ENCODE data around the gene NSMCE1.

NSMCE1 gene

DNA sequence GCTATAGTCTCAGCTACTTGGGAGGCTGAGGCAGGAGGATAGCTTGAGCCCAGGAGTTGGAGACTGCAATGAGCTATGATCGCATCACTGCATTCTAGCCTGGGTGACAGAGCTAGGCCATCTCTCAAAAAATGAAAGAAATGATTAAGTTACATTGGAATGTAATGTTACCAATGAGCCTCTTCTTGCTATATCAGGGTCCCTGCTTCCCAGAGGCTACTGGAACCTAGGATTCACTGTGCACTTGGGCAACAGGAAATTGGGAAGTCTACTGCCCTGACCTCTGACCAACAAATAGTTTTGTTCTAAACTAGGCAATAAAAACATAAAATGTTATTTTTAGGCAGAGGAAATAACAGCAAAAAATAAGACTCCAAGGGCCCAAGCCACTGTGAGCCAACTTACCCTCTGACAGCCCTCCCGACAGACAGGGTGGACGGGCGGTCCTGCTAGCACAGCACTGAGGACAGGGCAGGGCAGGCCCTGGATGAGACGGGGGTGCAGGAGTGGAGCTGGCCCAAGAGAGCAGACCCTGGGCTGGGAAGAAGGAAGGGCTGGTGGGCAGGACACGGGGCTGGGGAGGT lies 27.5 kb downstream of the NSMCE1 start:
- no peak for FAIRE-seq

DNA sequence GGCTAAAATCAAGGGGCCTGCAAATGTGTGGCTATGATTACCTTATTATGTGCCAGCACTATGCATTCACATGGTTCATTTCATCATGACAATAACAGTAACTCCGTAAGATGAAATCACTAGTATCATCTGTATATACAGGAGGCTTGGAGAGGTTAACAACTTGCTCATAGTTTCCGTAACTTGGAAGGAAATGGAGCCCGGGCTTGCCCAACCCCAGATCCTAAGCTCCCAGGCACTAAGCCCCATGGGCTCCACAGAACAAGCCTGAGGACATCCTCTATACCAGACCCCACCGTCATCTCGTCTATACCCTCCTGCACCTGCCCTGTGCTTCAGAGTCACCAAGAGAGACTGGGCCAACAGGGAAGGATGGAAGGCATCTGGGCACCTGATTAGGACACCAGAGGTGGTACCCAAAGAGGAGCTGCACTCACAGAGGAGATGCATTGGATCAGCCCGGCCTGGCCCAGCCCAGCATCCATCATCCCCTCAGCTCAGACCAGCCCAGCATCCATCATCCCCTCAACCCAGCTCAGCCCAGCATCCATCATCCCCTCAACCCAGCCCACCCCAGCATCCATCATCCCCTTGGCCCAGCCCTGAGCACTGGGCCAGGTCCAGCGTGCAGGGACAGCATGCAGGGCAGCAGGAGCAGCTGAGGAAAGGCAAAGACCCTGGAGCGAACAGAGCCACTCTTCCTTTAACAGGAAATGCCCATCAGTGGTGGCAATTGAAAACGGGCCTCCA lies 28.5 kb downstream of the NSMCE1 start:
- FAIRE-seq, result no peak

DNA sequence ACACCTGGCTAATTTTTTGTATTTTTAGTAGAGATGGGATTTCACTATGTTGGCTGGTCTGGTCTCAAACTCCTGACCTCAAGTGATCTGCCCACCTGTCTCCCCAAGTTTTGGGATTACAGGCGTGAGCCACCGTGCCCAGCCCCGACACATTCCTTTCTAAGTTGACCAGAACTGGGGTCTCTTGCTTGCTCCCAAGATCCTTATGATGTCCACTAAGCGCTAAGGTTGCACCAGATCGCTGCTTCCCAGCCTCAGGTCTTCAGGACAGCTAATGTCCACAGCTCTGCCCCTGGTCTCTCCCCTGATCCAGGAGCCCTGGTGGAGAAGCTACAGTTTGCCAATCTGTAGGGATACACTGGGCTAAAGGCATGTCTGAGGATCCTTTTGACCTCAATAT lies 29.5 kb downstream of the NSMCE1 start:
- FAIRE-seq, result no peak

DNA sequence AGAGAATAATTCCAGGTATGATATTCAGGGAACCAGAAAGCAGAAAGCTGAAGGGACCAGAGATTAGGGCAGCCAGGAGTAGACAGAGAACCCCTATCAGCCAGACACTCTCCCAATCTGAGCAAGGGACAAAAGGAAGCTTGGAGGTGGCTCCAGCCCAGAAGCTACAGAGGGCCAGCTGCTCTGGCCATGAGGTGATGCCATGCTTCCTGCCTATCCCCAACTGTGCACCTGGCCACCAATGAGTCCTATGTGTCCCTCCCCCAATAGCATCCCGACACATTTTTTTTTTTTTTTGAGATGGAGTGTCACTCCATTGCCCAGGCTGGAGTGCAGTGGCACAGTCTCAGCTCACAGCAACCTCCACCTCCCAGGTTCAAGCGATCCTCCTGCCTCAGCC lies 30.0 kb downstream of the NSMCE1 start:
- FAIRE-seq, result no peak

DNA sequence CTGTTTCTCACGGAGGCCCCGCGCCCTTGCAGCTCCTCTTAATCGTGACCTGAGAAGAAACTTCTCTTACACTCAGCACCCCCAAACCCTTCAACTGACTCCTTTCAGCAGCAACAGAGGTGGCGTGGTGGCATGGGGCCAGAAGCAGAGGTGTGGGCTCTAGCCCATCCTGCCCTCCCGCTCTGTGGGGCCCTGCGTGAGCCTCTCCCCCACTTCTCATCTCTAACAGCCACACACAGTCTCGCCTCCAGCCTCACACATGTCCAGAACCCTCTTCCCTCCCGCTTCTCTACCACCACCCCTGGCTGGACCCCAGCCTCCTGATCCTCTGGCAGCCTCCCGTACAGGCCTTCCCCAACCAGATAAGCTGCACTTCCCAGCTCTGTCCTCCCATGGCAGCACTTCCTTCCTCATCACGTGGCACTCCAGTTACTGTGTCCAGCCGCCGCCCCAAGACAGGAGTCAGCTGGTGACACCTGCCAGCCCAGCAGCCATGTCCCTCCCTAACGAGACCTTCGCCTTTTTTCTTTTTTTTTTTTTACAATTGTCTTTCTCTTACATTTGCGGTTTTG lies 30.5 kb downstream of the NSMCE1 start:
- FAIRE-seq, result no peak

DNA sequence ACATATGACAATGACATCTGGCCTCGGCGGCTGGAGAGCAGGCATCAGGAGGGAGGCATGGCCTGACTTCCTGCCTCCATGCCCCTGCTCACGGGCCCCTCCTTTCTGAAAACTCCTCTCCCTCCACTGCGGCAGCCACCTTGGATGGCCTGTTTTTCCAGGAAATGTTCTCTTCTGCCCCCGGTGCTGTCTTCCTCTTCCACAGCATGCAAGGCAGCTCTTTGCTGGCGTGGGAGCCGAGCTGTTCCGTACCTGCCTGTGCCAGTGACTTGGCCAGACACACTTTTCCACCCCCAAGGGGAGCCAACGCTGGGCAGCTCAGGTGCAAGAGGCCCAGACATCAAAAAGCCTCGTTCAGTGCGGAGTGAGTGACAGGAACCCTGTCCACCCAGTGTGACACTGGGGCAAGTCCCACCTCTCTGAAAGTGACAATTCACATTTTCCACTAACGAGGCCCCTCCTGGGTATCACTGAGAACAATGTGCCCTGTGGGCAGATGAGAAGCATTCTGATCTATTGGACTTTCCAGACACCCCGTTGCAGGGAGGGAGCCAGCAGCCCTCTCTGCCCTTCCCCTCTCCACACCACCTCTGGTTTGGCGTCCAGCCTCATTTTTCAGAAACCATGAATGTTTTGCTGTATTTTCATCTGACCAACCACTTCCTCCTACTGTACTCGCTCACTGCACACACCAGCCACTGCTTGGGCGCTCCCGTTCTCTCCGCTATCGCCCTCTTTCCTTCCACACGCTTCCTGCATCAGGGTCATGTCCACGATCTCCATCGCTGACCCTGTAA lies 31.2 kb downstream of the NSMCE1 start:
- no peak for FAIRE-seq

DNA sequence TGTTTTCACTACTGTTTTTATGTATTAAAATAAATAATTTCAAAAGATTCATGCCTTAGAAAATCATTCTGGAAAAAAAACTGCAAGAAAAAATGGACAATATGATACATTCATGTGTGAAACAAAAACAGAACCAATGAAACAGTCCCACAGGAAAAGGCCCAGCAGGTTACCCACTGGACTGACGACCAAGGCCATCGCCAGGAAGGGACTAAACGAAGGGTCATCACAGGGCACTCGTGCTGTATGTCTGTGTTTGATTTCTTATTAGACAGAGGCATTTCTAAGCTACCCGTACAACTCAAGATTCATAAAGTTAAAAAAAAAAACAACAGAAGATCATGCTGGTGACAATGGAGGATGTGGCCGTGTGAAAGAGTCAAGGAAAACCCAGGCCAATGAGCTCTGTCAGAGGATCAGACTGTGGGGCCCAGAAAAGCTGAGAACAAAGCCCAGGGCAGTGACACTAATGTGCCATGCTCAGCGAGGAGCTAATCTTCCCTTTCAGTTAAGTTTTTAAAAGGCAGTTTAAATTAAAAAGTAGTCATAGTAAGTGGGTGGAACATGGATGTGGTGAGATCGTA lies 31.8 kb downstream of the NSMCE1 start:
- FAIRE-seq, result no peak

DNA sequence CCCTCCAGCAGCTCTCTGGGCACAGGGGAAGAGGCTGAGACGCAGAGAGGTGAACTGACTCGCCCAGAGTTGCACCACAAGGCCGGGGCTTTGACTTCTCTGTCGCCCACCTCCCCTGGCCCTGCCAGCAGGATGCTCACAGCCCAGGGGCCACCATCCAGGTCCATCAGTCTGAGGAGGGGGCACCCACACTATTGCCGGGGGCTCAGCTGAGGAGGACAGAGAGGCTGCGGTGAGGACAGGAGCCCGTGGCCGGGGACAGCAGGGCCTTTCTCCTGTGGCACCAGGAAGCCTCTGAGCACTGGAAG lies 32.7 kb downstream of the NSMCE1 start:
- FAIRE-seq, result no peak

DNA sequence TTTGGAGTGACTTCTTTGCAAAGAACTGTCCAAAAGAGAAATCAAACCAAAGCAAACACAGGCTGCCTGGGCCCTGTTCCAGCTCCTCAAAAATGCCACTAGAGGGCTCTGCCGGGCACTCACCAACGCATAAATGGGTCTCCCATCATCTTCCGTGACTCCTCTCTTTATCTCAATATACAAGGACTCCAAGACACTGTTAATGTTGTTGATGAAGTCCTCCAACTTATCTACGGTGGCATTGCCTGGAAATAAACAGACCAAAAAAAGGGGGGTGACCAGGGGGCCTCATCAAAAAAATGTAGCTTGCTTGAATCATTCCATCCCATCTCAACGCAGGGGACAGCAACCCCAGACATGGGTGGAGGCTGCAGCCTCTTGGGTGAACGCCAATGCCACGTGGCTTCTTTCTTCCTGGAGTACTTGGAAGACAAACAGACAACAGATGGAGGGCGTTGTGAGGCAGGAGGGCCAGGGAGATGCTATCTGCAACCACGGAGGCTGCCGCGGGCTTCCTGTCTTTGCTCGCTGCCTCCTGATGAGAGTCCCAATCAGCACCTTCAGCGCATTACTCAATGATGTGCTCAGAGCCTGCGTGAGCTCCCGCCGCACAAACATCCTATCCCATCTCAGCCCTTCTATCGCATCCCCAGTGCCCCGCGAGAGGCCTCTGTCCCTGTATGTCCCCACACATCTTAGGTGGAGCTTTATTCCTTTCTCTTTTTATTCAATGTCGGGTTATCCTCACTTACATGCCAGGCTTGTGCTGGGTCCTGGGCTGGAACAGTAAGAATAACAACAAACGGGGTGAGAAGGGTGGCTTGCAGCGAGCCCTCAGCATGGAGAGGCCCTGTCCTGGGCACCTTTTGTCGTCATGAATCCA lies 33.3 kb downstream of the NSMCE1 start:
- FAIRE-seq, result no peak

DNA sequence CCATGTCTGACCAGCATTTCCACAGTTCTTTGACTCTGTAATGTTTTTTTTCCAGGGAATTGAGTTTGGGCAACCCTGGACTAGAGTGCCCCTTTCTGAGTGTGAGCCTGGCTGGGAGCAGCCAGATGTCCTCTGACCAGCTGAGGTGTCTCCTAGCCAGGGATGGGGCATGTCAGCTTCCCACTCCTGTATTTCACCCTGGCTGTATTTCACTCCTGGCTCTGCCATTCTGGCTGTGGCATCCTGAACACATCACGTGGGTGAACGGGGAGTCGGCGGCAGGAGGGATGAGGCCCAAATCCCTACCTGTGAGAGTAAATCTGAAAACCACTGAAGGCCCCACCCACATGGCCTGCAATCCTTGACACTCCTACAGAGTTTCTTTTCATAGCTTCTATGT lies 34.0 kb downstream of the NSMCE1 start:
- FAIRE-seq, result no peak

DNA sequence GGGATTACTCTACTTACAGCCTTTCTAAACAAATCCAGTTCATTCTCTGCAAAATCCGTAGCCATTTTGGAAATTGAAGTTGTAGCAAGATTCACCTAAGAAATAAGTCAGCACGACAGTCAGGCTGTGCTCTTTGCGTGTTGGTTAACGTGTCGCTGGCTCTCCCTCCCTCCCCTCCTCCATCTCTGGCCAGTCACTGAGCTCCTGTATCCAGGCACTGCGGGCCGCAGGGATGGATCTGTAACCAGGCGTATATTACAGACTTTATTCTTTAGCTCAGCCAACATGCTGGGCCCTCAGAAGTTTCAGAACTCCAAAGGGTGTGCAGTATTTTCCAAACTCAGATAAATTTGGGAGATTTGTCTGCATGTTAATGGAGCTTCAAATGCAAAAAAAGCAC lies 34.4 kb downstream of the NSMCE1 start:
- FAIRE-seq, result no peak

DNA sequence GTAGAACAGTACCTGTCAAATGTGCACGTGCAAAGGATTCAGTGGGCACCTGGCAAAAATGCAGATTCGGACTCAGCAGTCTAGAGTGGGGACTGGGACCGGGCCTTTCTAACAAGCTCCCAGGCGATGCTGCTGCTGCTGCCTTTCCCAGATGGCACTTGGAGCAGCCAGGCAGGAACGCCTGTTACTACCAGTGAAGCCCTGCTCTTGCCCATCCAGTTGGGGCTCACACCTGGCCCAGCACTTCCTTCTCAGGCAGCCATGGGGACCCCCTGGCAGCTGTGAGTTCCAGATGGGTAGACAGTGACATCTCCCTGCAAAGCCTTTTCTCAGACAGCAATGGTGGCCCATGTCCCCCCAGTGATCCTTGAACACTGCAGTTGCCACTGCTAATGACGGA lies 34.8 kb downstream of the NSMCE1 start:
- FAIRE-seq, result no peak

DNA sequence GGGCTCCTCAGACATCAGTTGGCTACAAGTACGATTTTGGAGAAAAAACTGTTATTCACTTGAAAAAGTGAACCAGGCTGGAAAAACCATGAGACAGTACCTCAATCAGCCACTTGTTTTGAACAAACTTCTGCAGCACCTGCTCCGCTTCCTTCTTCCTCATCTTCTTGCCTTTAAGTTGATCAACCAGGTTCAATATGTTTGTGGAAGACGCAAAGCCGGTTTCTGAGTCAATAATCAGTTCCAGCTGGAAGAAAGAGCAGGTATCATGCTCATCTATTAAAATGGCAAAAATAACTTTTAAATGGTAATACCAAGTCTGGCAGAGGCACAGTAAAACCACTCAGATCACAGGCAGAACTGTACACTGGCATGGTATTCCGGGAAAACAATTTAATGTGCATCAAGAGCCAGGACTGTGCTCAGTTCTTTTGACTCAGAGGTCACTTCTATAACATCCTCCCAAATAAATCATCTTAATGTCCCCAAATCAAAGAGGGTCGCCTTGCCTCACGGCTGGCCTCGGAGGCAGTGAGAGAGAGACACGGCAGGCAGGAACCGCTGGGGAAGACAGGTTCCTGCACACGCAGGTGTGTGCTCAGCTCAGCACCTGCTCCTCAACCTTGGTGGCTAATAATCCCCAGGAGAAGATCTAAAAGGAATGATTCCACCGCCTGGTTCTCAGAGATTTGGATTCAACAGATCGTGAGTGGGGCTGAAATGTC lies 35.5 kb downstream of the NSMCE1 start:
- no peak for FAIRE-seq

DNA sequence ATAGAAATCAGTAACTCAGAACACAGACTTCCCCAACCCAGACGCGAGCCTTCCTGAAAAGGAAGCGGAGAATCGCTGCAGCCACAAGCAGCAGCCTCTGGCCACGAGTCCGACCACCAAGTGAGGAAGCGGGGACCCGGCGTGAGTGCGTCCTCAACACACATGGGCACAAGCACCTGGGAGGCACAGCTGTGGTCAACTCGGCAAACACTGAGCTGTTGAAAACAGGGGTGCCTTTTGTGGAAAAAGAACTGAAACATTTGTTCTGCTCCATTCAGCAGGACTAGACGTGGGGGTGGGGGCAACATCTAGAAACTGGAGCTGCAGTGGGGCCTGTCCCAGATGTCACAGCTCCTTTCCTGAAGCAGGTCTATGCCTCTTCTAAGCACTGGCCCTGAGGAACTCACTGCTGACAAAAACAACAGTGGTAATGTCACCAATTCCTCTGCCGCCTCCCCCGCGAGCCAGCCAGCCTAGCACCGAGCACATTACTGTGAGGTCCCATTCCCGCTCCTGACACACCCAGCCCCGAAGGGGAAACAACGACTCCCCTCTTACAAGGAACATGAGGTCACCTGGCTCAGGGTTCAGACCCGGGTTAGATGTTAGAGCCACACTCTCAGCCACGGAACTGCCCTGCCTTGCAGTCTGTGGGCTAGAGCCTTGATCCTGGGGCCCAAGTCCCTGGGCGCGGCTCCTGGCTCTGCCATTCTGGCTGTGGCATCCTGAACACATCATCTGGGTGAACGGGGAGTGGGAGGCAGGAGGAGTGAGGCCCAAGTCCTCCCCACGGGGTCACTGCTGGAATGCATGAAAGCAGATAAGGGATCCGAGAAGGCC lies 36.3 kb downstream of the NSMCE1 start:
- FAIRE-seq, result no peak

DNA sequence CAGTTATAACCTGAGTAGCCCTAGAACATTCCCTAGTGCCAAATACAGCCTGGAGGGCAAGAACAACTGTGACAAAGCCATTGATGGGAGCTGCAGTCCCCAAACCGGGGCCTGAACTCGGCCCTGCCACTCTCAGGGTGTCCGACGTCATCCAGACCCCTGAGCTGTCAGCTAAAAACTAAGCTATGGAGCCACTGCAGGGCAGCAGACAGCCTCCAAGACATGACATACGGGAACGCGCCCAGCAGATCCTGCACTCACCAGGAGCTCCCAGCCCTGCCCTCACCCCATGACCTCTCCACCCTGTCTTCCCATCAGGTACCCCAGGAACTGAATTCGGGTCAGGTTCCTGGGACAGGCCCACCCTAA lies 36.9 kb downstream of the NSMCE1 start:
- FAIRE-seq, result no peak

DNA sequence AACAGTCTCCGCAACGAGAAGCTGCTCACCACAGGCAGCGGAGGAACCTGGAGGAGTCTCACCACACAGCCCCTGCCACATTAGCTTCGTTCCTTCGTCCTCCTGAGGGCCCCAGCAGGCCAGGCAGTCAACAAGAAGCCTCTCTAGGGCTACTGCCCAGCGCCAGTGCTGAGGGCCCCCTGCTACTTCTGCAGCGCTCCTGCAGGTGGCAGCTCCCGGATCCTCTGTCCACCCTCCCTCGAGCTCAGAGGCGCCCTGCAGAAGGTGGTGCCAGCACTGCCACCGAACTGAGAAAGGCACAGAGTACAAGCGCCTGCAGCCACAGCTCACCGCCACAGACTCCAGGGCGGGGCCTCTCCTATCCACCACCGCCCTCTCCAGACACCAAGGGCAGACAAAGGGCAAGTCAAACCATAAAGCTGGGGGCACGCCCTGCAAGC lies 38.0 kb downstream of the NSMCE1 start:
- no peak for FAIRE-seq

DNA sequence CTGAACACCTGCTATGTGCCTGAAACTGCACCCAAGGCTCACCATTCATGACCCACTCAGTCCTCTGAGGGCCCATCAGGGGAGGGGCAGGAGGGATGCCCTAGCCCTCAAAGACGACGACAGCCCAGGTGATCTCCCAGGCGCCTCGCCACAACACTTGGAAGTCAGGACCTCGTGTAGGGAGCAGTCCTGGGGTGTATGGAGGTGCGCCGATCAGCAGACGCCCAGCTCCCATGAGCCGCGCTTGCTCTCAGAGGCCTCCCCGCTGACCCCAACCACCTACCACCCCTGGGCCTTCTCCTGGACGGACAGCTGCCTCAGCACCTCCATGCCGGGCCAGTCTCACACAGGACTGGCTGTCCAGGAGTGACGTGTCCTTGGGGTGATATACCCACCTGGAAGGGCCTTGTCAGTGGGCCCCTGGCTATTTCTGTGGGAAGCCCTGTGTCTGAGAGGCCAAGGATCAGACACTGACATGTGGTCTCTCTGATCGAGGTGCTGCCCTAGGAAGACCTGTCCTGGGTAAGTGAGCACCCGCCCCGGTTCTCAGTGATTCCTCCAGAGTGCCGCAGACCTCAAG lies 38.6 kb downstream of the NSMCE1 start:
- FAIRE-seq, result no peak

DNA sequence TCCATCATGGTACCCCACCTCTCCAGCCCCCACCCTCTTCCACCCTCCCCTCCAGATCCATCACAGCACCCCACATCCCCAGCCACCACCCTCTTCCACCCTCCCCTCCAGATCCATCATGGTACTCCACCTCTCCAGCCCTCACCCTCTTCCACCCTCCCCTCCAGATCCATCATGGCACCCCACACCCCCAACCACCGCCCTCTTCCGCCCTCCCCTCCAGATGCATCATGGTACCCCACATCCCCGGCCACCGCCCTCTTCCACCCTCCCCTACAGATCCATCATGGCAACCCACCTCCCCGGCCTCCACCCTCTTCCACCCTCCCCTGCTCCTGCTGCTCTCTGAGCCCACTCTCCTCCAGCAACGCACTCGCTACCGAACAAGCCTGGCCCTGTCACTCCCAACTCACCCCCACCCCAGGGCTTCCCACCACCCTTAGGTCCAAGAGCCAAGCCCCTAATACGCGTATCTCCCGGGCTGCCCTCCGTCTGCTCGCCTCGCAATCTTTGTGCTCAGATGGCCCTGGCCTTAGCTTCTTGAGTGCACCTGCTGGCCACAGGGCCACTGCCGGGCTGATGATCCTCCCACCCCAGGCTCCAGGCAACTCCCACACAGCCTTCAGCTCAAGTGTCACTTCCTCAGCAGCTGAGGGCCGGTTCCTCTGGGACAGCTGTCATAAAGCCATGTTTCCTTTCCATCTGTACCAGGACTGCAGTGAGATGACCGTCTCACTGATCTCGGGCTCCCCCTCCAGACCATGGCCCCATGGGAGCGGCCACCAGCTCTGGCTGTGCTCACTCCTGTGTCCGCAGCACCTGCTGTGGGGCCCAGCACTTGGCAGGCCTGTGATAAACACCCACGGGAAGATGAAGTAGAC lies 39.7 kb downstream of the NSMCE1 start:
- FAIRE-seq, result no peak

DNA sequence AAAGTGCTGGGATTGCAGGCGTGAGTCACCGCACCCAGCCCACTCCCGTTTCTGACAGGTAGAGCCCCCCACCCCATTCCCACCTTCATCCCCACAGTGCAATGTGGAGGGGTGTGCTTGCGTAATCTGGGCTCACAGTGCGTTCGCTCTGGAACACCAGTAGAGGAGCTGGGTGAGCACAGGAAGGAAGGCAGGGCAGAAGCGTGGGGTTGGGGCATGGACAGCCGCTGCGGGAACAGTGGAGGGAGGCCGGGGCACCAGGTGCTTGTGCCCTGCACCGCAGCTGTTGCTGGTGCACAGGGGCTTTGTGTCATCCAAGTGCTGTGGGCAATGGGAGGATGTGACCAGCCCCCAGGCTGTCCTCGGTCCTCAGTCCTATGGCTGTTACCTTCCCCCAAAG lies 40.5 kb downstream of the NSMCE1 start:
- no peak for FAIRE-seq

All from A204.1 (cell line).